K562 (cell line): Measurements from ENCODE around the gene PCNX3. TPM values are rescaled to one million over a fixed set of nuclear protein-coding genes. Genes with fewer than 3 reads are reported as not detected.
A peak's percentile ranks its signal among the peaks of the same experiment; 100 is the strongest.

ENCODE experiments used
- CREB1 ChIP-seq, 2 experiments: sonication (generic) in 1 of 2; formaldehyde crosslinking in 1 of 2; IDR thresholded peaks; 2 replicates each; pipeline versions ENCODE4 v1.6.1 to v1.8.0; 2012 to 2022; ENCODE audit warnings: inconsistent platforms in 1 of 2, mild to moderate bottlenecking in 1 of 2, missing genetic modification reagents in 1 of 2, moderate library complexity in 1 of 2
- DPF2 ChIP-seq: fragments of 450-650 bp; IDR thresholded peaks from 2 replicates; pipeline ENCODE4 v1.6.1; 2016
- ERF ChIP-seq: fragments of 450-650 bp; formaldehyde crosslinking; IDR thresholded peaks from 2 replicates; pipeline ENCODE4 v1.4.0; 2020; ENCODE audit warnings: mild to moderate bottlenecking, mixed read lengths
- ESRRA ChIP-seq: fragments of 450-650 bp; IDR thresholded peaks from 2 replicates; pipeline ENCODE4 v1.6.1; 2014; ENCODE audit warnings: low read depth, mild to moderate bottlenecking, moderate library complexity, borderline replicate concordance
- FOS ChIP-seq: IDR thresholded peaks from 3 replicates; pipeline ENCODE4 v1.6.1; 2011; ENCODE audit not compliant: insufficient read length; ENCODE audit errors: extremely low read depth
- HDAC1 ChIP-seq, 2 experiments: fragments of 450-650 bp; IDR thresholded peaks; 2 replicates each; pipeline ENCODE4 v1.6.1; 2016 to 2017; ENCODE audit warnings: inconsistent platforms in 1 of 2, mild to moderate bottlenecking in 1 of 2, moderate library complexity in 1 of 2
- NFIX ChIP-seq: fragments of 250-450 bp; sonication (Bioruptor Pico); IDR thresholded peaks from 2 replicates; pipeline ENCODE4 v1.4.0; 2020; ENCODE audit warnings: low read depth, mild to moderate bottlenecking, moderate library complexity
- OTX1 ChIP-seq: fragments of 450-650 bp; formaldehyde crosslinking; IDR thresholded peaks from 2 replicates; pipeline ENCODE4 v1.4.0; 2022; ENCODE audit warnings: mild to moderate bottlenecking
- PHF20 ChIP-seq: fragments of 450-650 bp; IDR thresholded peaks from 2 replicates; pipeline ENCODE4 v1.6.1; 2018; ENCODE audit not compliant: partially characterized antibody
- PML ChIP-seq: IDR thresholded peaks from 2 replicates; pipeline ENCODE4 v1.6.1; 2012; ENCODE audit warnings: low read length, inconsistent platforms
- POLR2G ChIP-seq: fragments of 200-400 bp; formaldehyde crosslinking; IDR thresholded peaks from 2 replicates; pipeline ENCODE4 v1.6.1; 2017; ENCODE audit warnings: low read depth, mild to moderate bottlenecking, antibody characterized with exemption, low read length, moderate library complexity
- RFX1 ChIP-seq: fragments of 450-650 bp; IDR thresholded peaks from 2 replicates; pipeline ENCODE4 v1.6.1; 2016; ENCODE audit warnings: mild to moderate bottlenecking, moderate library complexity
- ZNF551 ChIP-seq: fragments of 250-450 bp; sonication (Bioruptor Pico); IDR thresholded peaks from 2 replicates; pipeline ENCODE4 v1.5.0; 2021; ENCODE audit warnings: mild to moderate bottlenecking, moderate library complexity
- polyA plus RNA-seq, 8 experiments: library from polyadenylated mRNA; depleted of rRNA in 4 of 8; stranded (reverse) in 5 of 8; unstranded in 3 of 8; fragments of >200 nt; fragmentation: Nextera tagmentation in 2 of 8; fragmentation: Illumina TruSeq in 1 of 8; extraction: Ambion mirVana in 2 of 8; extraction: Trizol in 1 of 8; gene quantifications; 2 replicates each; pipeline versions ENCODE4 v1.2.1 to v1.2.3, GENCODE V29; 2011 to 2014; ENCODE audit warnings: inconsistent platforms in 1 of 8, missing spikeins in 1 of 8
- total RNA-seq, 7 experiments: library from RNA; depleted of rRNA in 6 of 7; stranded (reverse); fragments of >200 nt in 6 of 7; fragmentation: Illumina TruSeq in 2 of 7; extraction: Trizol in 2 of 7; gene quantifications; 2 replicates each; pipeline versions ENCODE4 v1.2.1 to v1.2.3, GENCODE V29; 2011 to 2021; ENCODE audit warnings: low replicate concordance in 1 of 7
- TF ChIP-seq, protein P1 (sequence below): fragments of 200-800 bp; sonication (Bioruptor generic); IDR thresholded peaks from 2 replicates; pipeline ENCODE4 v1.6.1; 2017; ENCODE audit warnings: missing genetic modification characterization, missing compliant biosample characterization
- TF ChIP-seq, protein P2 (sequence below): fragments of 250-450 bp; sonication (Bioruptor Pico); IDR thresholded peaks from 2 replicates; pipeline ENCODE4 v1.9.0; 2021; ENCODE audit warnings: mild to moderate bottlenecking, inconsistent platforms
- TF ChIP-seq, protein P3 (sequence below): sonication (generic); formaldehyde crosslinking; IDR thresholded peaks from 2 replicates; pipeline ENCODE4 v1.8.1; 2023; ENCODE audit warnings: mild to moderate bottlenecking, missing genetic modification reagents
- TF ChIP-seq, protein P4 (sequence below): fragments of 450-650 bp; IDR thresholded peaks from 2 replicates; pipeline ENCODE4 v1.6.1; 2016; ENCODE audit warnings: borderline replicate concordance

Gene PCNX3
- total and polyA plus RNA-seq, 9 of the 15 experiments (the other 6 are each of a cell fraction or from before 2014, with no cell fraction given) = 0.11 to 47.8 (median 12.8) TPM

DNA sequence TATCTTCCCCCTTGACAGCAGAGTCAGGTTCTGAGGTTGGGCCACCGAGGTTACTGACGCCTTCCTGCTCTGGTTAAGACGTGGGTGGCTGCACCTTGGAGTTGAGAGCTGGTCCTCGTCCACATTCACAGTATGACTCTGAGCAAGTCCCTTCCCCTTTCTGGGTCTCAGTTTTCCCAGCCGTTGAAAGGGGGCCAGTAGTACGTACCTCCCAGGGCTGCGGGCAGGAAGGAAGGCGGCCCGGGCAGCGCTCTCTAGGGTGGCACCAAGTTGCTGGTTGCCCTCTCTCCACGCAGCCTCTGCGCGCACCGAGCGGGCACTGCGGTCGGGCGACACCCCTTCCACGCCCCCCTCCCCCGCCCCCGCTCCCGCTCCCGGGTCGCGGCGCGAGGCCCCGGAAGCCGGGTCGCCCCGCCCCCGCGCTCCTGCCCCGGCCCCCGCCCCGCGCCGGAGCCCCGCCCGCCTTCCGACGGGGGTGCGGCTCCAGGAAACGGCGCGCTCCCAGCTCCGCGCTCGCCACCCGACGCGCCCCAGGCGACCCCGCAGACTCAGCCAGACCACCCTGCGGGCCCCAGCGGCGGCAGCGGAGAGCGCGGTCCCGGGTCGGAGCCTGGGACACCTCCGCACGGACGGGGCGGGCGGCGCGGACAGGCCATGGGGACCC is 39.9 kb upstream of the PCNX3 start, which contains the start of gene EHBP1L1 (continued):
- TF ChIP-seq HDAC1 (IDR thresholded peaks at IDR 0.05) = peak in 1 of 2 experiments; percentile 1; a peak in 1 of 4 replicates
- TF ChIP-seq ZNF551 (CRISPR knock-in tag) = no peak
- TF ChIP-seq CREB1 (IDR thresholded peaks at IDR 0.05) = no peak
- 0 out of 2 replicates have a peak, but pooled peaks have one; percentile 5 for TF ChIP-seq CREB1 (CRISPR knock-in tag; IDR thresholded peaks at IDR 0.05)
- 0 out of 2 replicates have a peak, but pooled peaks have one; percentile 10 for TF ChIP-seq DPF2
- peak; percentile 80; the same call in 1 of the 2 replicates for TF ChIP-seq ESRRA
- peak; percentile 76; the same call in 1 of the 2 replicates for TF ChIP-seq POLR2G
- TF ChIP-seq NFIX (CRISPR knock-in tag) = no peak
- no peak for TF ChIP-seq PML
- TF ChIP-seq RFX1 = no peak
- TF ChIP-seq PHF20 = peak; percentile 51
- TF ChIP-seq, protein P1, sequence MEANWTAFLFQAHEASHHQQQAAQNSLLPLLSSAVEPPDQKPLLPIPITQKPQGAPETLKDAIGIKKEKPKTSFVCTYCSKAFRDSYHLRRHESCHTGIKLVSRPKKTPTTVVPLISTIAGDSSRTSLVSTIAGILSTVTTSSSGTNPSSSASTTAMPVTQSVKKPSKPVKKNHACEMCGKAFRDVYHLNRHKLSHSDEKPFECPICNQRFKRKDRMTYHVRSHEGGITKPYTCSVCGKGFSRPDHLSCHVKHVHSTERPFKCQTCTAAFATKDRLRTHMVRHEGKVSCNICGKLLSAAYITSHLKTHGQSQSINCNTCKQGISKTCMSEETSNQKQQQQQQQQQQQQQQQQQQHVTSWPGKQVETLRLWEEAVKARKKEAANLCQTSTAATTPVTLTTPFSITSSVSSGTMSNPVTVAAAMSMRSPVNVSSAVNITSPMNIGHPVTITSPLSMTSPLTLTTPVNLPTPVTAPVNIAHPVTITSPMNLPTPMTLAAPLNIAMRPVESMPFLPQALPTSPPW = peak; percentile 95
- no peak for TF ChIP-seq FOS
- TF ChIP-seq, protein P2, sequence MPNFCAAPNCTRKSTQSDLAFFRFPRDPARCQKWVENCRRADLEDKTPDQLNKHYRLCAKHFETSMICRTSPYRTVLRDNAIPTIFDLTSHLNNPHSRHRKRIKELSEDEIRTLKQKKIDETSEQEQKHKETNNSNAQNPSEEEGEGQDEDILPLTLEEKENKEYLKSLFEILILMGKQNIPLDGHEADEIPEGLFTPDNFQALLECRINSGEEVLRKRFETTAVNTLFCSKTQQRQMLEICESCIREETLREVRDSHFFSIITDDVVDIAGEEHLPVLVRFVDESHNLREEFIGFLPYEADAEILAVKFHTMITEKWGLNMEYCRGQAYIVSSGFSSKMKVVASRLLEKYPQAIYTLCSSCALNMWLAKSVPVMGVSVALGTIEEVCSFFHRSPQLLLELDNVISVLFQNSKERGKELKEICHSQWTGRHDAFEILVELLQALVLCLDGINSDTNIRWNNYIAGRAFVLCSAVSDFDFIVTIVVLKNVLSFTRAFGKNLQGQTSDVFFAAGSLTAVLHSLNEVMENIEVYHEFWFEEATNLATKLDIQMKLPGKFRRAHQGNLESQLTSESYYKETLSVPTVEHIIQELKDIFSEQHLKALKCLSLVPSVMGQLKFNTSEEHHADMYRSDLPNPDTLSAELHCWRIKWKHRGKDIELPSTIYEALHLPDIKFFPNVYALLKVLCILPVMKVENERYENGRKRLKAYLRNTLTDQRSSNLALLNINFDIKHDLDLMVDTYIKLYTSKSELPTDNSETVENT (CRISPR knock-in tag) = 0 out of 2 replicates have a peak, but pooled peaks have one; percentile 35
- TF ChIP-seq, protein P3, sequence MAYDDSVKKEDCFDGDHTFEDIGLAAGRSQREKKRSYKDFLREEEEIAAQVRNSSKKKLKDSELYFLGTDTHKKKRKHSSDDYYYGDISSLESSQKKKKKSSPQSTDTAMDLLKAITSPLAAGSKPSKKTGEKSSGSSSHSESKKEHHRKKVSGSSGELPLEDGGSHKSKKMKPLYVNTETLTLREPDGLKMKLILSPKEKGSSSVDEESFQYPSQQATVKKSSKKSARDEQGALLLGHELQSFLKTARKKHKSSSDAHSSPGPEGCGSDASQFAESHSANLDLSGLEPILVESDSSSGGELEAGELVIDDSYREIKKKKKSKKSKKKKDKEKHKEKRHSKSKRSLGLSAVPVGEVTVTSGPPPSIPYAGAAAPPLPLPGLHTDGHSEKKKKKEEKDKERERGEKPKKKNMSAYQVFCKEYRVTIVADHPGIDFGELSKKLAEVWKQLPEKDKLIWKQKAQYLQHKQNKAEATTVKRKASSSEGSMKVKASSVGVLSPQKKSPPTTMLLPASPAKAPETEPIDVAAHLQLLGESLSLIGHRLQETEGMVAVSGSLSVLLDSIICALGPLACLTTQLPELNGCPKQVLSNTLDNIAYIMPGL (CRISPR knock-in tag) = 0 out of 2 replicates have a peak, but pooled peaks have one; percentile 43
- TF ChIP-seq ERF (CRISPR knock-in tag) = peak; percentile 59; the same call in 1 of the 2 replicates
- TF ChIP-seq OTX1 (CRISPR knock-in tag) = 0 out of 2 replicates have a peak, but pooled peaks have one; percentile 22
- TF ChIP-seq, protein P4, sequence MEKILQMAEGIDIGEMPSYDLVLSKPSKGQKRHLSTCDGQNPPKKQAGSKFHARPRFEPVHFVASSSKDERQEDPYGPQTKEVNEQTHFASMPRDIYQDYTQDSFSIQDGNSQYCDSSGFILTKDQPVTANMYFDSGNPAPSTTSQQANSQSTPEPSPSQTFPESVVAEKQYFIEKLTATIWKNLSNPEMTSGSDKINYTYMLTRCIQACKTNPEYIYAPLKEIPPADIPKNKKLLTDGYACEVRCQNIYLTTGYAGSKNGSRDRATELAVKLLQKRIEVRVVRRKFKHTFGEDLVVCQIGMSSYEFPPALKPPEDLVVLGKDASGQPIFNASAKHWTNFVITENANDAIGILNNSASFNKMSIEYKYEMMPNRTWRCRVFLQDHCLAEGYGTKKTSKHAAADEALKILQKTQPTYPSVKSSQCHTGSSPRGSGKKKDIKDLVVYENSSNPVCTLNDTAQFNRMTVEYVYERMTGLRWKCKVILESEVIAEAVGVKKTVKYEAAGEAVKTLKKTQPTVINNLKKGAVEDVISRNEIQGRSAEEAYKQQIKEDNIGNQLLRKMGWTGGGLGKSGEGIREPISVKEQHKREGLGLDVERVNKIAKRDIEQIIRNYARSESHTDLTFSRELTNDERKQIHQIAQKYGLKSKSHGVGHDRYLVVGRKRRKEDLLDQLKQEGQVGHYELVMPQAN = peak; percentile 17; the same call in 1 of the 2 replicates
